DOHH2 (cell line): ENCODE data around the gene LSS.

Experiments
- EZH2phosphoT487 ChIP-seq: fragments of 200-600 bp; sonication (generic); IDR thresholded peaks from 2 replicates; pipeline ENCODE4 v1.6.1; 2017; ENCODE audit warnings: borderline replicate concordance, mild to moderate bottlenecking, antibody characterized with exemption, low read length, moderate library complexity, mixed read lengths
- TF ChIP-seq, protein P1 (sequence below): fragments of 200-600 bp; sonication (generic); IDR thresholded peaks from one replicate; pipeline ENCODE4 v1.5.1; 2014; ENCODE audit warnings: antibody characterized with exemption, mild to moderate bottlenecking, low read depth, low read length; ENCODE audit not compliant: poor library complexity, severe bottlenecking

DNA sequence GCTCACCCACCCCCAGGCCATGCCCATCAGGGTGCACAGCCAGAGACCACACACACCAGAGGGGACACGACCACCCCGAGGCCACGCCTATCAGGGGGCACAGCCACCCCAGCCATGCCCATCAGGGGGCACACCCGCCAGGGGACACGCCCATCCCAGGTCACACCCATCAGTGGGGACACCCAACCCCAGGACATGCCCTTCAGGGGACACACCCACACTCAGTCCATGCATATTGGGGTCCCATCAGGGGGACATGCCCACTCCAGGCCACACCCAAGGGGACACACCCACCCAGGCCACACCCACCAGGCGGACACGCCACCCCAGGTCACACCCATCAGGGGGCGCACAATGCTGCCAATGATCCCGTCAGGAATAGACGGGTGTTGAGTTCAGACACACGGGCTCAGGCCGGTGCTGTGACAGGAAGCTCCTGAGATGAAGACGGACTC lies 36.1 kb upstream of the LSS start:
- TF ChIP-seq, protein P1, sequence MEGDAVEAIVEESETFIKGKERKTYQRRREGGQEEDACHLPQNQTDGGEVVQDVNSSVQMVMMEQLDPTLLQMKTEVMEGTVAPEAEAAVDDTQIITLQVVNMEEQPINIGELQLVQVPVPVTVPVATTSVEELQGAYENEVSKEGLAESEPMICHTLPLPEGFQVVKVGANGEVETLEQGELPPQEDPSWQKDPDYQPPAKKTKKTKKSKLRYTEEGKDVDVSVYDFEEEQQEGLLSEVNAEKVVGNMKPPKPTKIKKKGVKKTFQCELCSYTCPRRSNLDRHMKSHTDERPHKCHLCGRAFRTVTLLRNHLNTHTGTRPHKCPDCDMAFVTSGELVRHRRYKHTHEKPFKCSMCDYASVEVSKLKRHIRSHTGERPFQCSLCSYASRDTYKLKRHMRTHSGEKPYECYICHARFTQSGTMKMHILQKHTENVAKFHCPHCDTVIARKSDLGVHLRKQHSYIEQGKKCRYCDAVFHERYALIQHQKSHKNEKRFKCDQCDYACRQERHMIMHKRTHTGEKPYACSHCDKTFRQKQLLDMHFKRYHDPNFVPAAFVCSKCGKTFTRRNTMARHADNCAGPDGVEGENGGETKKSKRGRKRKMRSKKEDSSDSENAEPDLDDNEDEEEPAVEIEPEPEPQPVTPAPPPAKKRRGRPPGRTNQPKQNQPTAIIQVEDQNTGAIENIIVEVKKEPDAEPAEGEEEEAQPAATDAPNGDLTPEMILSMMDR = peak; percentile 21
- no peak for TF ChIP-seq EZH2phosphoT487
